Panc1 (cell line): ENCODE measurements around the gene C4BPA. TPM values are rescaled to one million over a fixed set of nuclear protein-coding genes. Genes with fewer than 3 reads are reported as not detected.

Experiments used
- ATAC-seq: fragments of 200-7000 bp; cut with Tn5 transposase; 2 replicates; pipeline ENCODE4 v1.9.1; 2020; ENCODE audit warnings: mild to moderate bottlenecking, moderate library complexity
- BruUV-seq: library from RNA; stranded (reverse); fragments of 400-500 nt; replicated peaks from 2 replicates; lab custom pipeline; 2021; lab: Mats Ljungman, UMichigan
- CTCF ChIA-PET: fragments of 300-600 bp; sonication (Branson Sonifier 250); formaldehyde crosslinking; loops from one replicate; lab custom pipeline; 2022; ENCODE audit warnings: antibody characterized with exemption; lab: Charles Lee
- POLR2A ChIA-PET: fragments of 300-600 bp; sonication (Branson Sonifier 250); formaldehyde crosslinking; loops from one replicate; lab custom pipeline; 2022; ENCODE audit warnings: antibody characterized with exemption; lab: Charles Lee
- DNase-seq: peaks from one replicate; pipeline ENCODE4 v3.0.0-alpha.2; 2010; ENCODE audit warnings: low read depth, low spot score
- H3K27ac ChIP-seq: 2 replicates; pipeline ENCODE4 v1.5.1; 2011; ENCODE audit warnings: mild to moderate bottlenecking, low read length, inconsistent platforms
- H3K27me3 ChIP-seq: fragments of 200-500 bp; sonication (Bioruptor generic); 2 replicates; pipeline ENCODE4 v1.6.0; 2014; ENCODE audit warnings: low read length, inconsistent platforms; ENCODE audit not compliant: control insufficient read depth, insufficient read depth
- H3K36me3 ChIP-seq: fragments of 200-500 bp; sonication (Bioruptor generic); 2 replicates; pipeline ENCODE4 v1.5.1; 2014; ENCODE audit warnings: inconsistent platforms, mild to moderate bottlenecking, low read length, moderate library complexity; ENCODE audit not compliant: control insufficient read depth, insufficient read depth
- H3K4me1 ChIP-seq: 2 replicates; pipeline ENCODE4 v1.5.1; 2011; ENCODE audit warnings: inconsistent platforms, mild to moderate bottlenecking, low read length, moderate library complexity; ENCODE audit not compliant: control insufficient read depth, insufficient read depth
- H3K4me3 ChIP-seq, 2 experiments: 2 replicates each; pipeline ENCODE4 v1.5.1; 2011 to 2012; ENCODE audit warnings: low read depth in 2 of 2, low read length in 2 of 2, mild to moderate bottlenecking in 2 of 2, inconsistent platforms in 1 of 2, moderate library complexity in 1 of 2
- H3K9me3 ChIP-seq: fragments of 200-500 bp; sonication (Bioruptor generic); 2 replicates; pipeline ENCODE4 v1.5.1; 2014; ENCODE audit warnings: low read depth, mild to moderate bottlenecking, inconsistent platforms, low read length, moderate library complexity; ENCODE audit not compliant: control insufficient read depth, insufficient read depth
- CTCF ChIP-seq: fragments of 450-650 bp; IDR thresholded peaks from 2 replicates; pipeline ENCODE4 v1.5.1; 2017; ENCODE audit warnings: mild to moderate bottlenecking
- POLR2AphosphoS5 ChIP-seq: IDR thresholded peaks from 2 replicates; pipeline ENCODE4 v1.6.1; 2012; ENCODE audit warnings: mild to moderate bottlenecking, low read depth, low read length, moderate library complexity
- REST ChIP-seq, 2 experiments: IDR thresholded peaks; 2 replicates each; pipeline ENCODE4 v1.6.1; 2011 to 2012; ENCODE audit warnings: low read depth in 2 of 2, control low read depth in 1 of 2, low read length in 1 of 2, mild to moderate bottlenecking in 1 of 2, moderate library complexity in 1 of 2; ENCODE audit not compliant: insufficient read depth in 1 of 2
- SIN3A ChIP-seq: IDR thresholded peaks from 2 replicates; pipeline ENCODE4 v1.6.1; 2012; ENCODE audit warnings: low read depth, mild to moderate bottlenecking, low read length, moderate library complexity, borderline replicate concordance; ENCODE audit not compliant: insufficient read depth
- TCF7L2 ChIP-seq: IDR thresholded peaks from 2 replicates; pipeline ENCODE4 v1.6.1; 2011; ENCODE audit warnings: mild to moderate bottlenecking, low read depth, low read length, inconsistent platforms
- in situ Hi-C: cut with HindIII; loops from 2 replicates; pipeline ENCODE4 v1.10.0; 2016; ENCODE audit warnings: low sequenced_read_pairs, low pct_unique_long_range_greater_than_20kb
- intact Hi-C: fragments of 100-400 bp; cut with micrococcal nuclease; formaldehyde crosslinking; loops from one replicate; pipeline ENCODE4 v1.10.0; 2022; ENCODE audit not compliant: unreplicated experiment
- total RNA-seq: library from RNA; stranded (reverse); gene quantifications from one replicate; pipeline ENCODE4 v1.2.1, GENCODE V29; 2021; ENCODE audit not compliant: unreplicated experiment

The C4BPA gene
- total RNA-seq, 1 experiment from 2014 or later = 0.26 TPM

- CTCF ChIA-PET = no interaction called here
- H3K36me3 ChIP-seq = peaks cover 3% of the 10 kb centered on the region
- TF ChIP-seq POLR2AphosphoS5 = no peak
- no peak for TF ChIP-seq TCF7L2
- TF ChIP-seq SIN3A = no peak
- no peak for TF ChIP-seq CTCF
- TF ChIP-seq REST (IDR thresholded peaks at IDR 0.05; ENCODE audit: insufficient read depth in 1 of 2, low read depth in 2 of 2, low read length in 1 of 2) = no peak
- no peaks in the 10 kb centered on the region for H3K9me3 ChIP-seq
- no peak overlapping the region for H3K4me3 ChIP-seq
- BruUV-seq = no TSS peak
- POLR2A ChIA-PET = interaction anchor here (0.7 kb wide), 1 partner anchor 359 kb away, joined by 6 read pairs; no protein-coding TSS in a partner anchor
- no peak for ATAC-seq
- no peak for DNase-seq
- in situ Hi-C loops = no loop called here
- intact Hi-C loops = no loop called here
- no peak overlapping the region for H3K27ac ChIP-seq
- no peaks in the 10 kb centered on the region for H3K27me3 ChIP-seq
- no peaks in the 10 kb centered on the region for H3K4me1 ChIP-seq
Measured at GRCh38 chr1:207064561-207064960, 39.5 kb upstream of the C4BPA start.

- ATAC-seq (no peak), DNase-seq (no peak)
- Histone ChIP-seq H3K9me3 (no peaks in the 10 kb centered on the region), H3K27me3 (no peaks in the 10 kb centered on the region), H3K4me1 (no peaks in the 10 kb centered on the region), H3K4me3 (no peak overlapping the region), H3K27ac (no peak overlapping the region), H3K36me3 (peaks cover 3% of the 10 kb centered on the region; the same call in 1 of the 2 replicates)
- TF ChIP-seq REST (IDR thresholded peaks at IDR 0.05; ENCODE audit: insufficient read depth in 1 of 2, low read depth in 2 of 2, low read length in 1 of 2) (no peak), SIN3A (no peak), POLR2AphosphoS5 (no peak), CTCF (no peak), TCF7L2 (no peak)
- no TSS peak for BruUV-seq
- ChIA-PET CTCF (no interaction called here), POLR2A (no interaction called here)
- intact Hi-C loops = no loop called here
- in situ Hi-C loops = no loop called here
Measured at GRCh38 chr1:207067185-207067584, 36.8 kb upstream of the C4BPA start.
